ENCODE measurements around the gene GPC6.
"Not testable (repeated sequence)": the region's sequence is repeated elsewhere in the genome, so short reads cannot be mapped to it uniquely, and the experiment has no call there.

- not testable (repeated sequence) for TF ChIP-seq CTCF, EZH2phosphoT487 (IDR thresholded peaks at IDR 0.05)
These were observed 983.3 kb downstream of the GPC6 start for GRCh38 chr13:94209913-94210312.

Data from neural progenitor cell (in vitro differentiated cells).